HepG2 (cell line): ENCODE results near the gene CROCC. TPM values are rescaled to one million over a fixed set of nuclear protein-coding genes. Genes with fewer than 3 reads are reported as not detected.

Experiments
- JARID2 ChIP-seq: sonication (generic); formaldehyde crosslinking; IDR thresholded peaks from 2 replicates; pipeline ENCODE4 v1.8.1; 2023; ENCODE audit warnings: missing genetic modification reagents, inconsistent platforms; ENCODE audit not compliant: insufficient replicate concordance
- MED13 ChIP-seq: sonication (generic); formaldehyde crosslinking; IDR thresholded peaks from 2 replicates; pipeline ENCODE4 v1.5.0; 2020; ENCODE audit warnings: missing genetic modification reagents
- MEIS2 ChIP-seq: sonication (generic); formaldehyde crosslinking; IDR thresholded peaks from 2 replicates; pipeline ENCODE4 v1.9.0; 2021; ENCODE audit warnings: mild to moderate bottlenecking, missing genetic modification reagents
- PITX1 ChIP-seq: sonication (generic); formaldehyde crosslinking; IDR thresholded peaks from 2 replicates; pipeline ENCODE4 v1.5.1; 2020; ENCODE audit warnings: mild to moderate bottlenecking, missing genetic modification reagents
- POLR2A ChIP-seq, 2 experiments: IDR thresholded peaks; 2 replicates each; pipeline ENCODE4 v1.6.1; 2011; ENCODE audit warnings: low read depth in 2 of 2, low read length in 2 of 2, mild to moderate bottlenecking in 1 of 2, moderate library complexity in 1 of 2; ENCODE audit not compliant: insufficient read depth in 1 of 2
- TARDBP ChIP-seq: sonication (generic); formaldehyde crosslinking; IDR thresholded peaks from 2 replicates; pipeline ENCODE4 v1.8.0; 2022; ENCODE audit warnings: mild to moderate bottlenecking, missing genetic modification reagents
- TEAD3 ChIP-seq: optimal IDR thresholded peaks from 2 replicates; pipeline ENCODE3; 2016; ENCODE audit warnings: borderline replicate concordance
- XRCC5 ChIP-seq: fragments of 200-400 bp; formaldehyde crosslinking; optimal IDR thresholded peaks from 2 replicates; pipeline ENCODE3; 2017; ENCODE audit warnings: mild to moderate bottlenecking, low read length
- ZNF205 ChIP-seq: IDR thresholded peaks from 2 replicates; pipeline ENCODE4 v1.6.1; 2018; ENCODE audit warnings: missing biosample characterization, missing genetic modification reagents
- ZNF282 ChIP-seq: fragments of 450-650 bp; IDR thresholded peaks from 2 replicates; pipeline ENCODE4 v1.6.1; 2018; ENCODE audit not compliant: partially characterized antibody
- ZNF572 ChIP-seq: sonication (generic); formaldehyde crosslinking; IDR thresholded peaks from 2 replicates; pipeline ENCODE4 v1.5.1; 2020; ENCODE audit warnings: mild to moderate bottlenecking, missing genetic modification reagents
- ZNF7 ChIP-seq: IDR thresholded peaks from 2 replicates; pipeline ENCODE4 v1.6.1; 2016; ENCODE audit warnings: missing biosample characterization, missing genetic modification reagents
- ZNF891 ChIP-seq: sonication (generic); formaldehyde crosslinking; IDR thresholded peaks from 2 replicates; pipeline ENCODE4 v1.5.0; 2020; ENCODE audit warnings: mild to moderate bottlenecking, missing genetic modification reagents
- polyA plus RNA-seq, 8 experiments: library from polyadenylated mRNA; depleted of rRNA in 3 of 8; stranded (reverse) in 7 of 8; unstranded in 1 of 8; fragments of >200 nt; fragmentation: Illumina TruSeq in 4 of 8; extraction: Trizol in 4 of 8; gene quantifications; 2 replicates each; pipeline versions ENCODE4 v1.2.1 to v1.2.3, GENCODE V29; 2011 to 2016; ENCODE audit warnings: low read depth in 4 of 8, missing spikeins in 1 of 8, mixed read lengths in 1 of 8; ENCODE audit not compliant: insufficient read depth in 1 of 8
- total RNA-seq, 5 experiments: library from RNA; depleted of rRNA; stranded (reverse); fragments of >200 nt; fragmentation: Illumina TruSeq; extraction: Trizol; gene quantifications; 2 replicates each; pipeline ENCODE4 v1.2.3, GENCODE V29; 2016; ENCODE audit warnings: low read depth in 1 of 5
- TF ChIP-seq, protein P1 (sequence below): sonication (generic); formaldehyde crosslinking; IDR thresholded peaks from 2 replicates; pipeline ENCODE4 v1.4.0; 2020; ENCODE audit warnings: mild to moderate bottlenecking, missing genetic modification reagents
- TF ChIP-seq, protein P2 (sequence below): sonication (generic); formaldehyde crosslinking; IDR thresholded peaks from 2 replicates; pipeline ENCODE4 v1.4.0; 2020; ENCODE audit warnings: missing genetic modification reagents
- TF ChIP-seq, protein P3 (sequence below): sonication (generic); formaldehyde crosslinking; IDR thresholded peaks from 2 replicates; pipeline ENCODE4 v1.4.0; 2020; ENCODE audit warnings: low read depth, mild to moderate bottlenecking, missing genetic modification reagents
- TF ChIP-seq, protein P4 (sequence below): sonication (generic); formaldehyde crosslinking; IDR thresholded peaks from 2 replicates; pipeline ENCODE4 v1.5.0; 2020; ENCODE audit warnings: missing genetic modification reagents, mild to moderate bottlenecking, borderline replicate concordance
- TF ChIP-seq, protein P5 (sequence below): sonication (generic); formaldehyde crosslinking; IDR thresholded peaks from 2 replicates; pipeline ENCODE4 v1.5.1; 2020; ENCODE audit warnings: missing genetic modification reagents, mild to moderate bottlenecking, borderline replicate concordance
- TF ChIP-seq, protein P6 (sequence below): IDR thresholded peaks from 2 replicates; pipeline ENCODE4 v1.6.1; 2012; ENCODE audit warnings: inconsistent platforms
- TF ChIP-seq, protein P7 (sequence below): sonication (generic); formaldehyde crosslinking; IDR thresholded peaks from 2 replicates; pipeline ENCODE4 v1.8.0; 2022; ENCODE audit warnings: missing genetic modification reagents, mild to moderate bottlenecking, borderline replicate concordance

Gene CROCC
- total and polyA plus RNA-seq, 2 of the 13 experiments (the other 11 are each of a cell fraction or from before 2014, with no cell fraction given), result 7.8 to 15.5 TPM

DNA sequence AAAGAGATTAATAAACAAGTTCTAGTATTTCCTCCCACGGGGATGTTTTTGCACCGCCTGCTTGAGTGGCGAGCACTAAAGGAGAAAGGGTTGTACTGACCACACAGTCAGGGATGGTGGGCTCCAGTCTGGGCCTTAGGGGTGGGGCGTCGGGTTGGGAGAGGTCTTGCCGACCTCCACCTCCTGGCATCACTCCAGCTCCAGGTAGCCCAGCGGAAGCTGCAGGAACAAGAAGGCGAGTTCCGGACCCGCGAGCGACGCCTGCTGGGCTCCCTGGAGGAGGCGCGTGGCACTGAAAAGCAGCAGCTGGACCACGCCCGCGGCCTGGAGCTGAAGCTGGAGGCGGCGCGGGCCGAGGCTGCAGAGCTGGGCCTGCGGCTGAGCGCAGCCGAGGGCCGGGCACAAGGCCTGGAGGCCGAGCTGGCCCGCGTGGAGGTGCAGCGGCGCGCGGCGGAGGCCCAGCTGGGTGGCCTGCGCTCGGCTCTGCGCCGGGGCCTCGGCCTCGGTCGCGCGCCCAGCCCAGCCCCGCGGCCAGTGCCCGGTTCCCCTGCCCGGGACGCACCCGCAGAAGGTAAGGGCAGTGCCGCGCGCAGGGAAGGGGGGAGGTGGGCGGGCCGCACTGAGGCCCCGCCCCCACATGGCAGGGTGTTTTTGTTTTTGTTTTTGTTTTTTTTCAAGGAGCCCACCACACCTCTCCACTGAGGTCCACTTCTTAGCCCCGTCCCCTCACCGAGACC, 39.0 kb downstream of the CROCC start (continued):
- TF ChIP-seq ZNF205 (CRISPR knock-in tag) (no peak), TEAD3 (CRISPR knock-in tag) (peak; percentile 35), ZNF891 (CRISPR knock-in tag) (no peak), XRCC5 (peak; percentile 31), ZNF7 (CRISPR knock-in tag) (no peak), MEIS2 (peak; percentile 35; the same call in 1 of the 2 replicates), TARDBP (CRISPR knock-in tag) (no peak), POLR2A (IDR thresholded peaks at IDR 0.05; ENCODE audit: insufficient read depth in 1 of 2, low read depth in 2 of 2, low read length in 2 of 2) (0 out of 4 replicates have a peak, but pooled peaks of 1 of the 2 experiments have one; percentile 28), JARID2 (CRISPR knock-in tag) (no peak), ZNF282 (no peak), MED13 (CRISPR knock-in tag) (no peak), PITX1 (no peak), ZNF572 (CRISPR knock-in tag) (no peak)
- TF ChIP-seq, protein P1, sequence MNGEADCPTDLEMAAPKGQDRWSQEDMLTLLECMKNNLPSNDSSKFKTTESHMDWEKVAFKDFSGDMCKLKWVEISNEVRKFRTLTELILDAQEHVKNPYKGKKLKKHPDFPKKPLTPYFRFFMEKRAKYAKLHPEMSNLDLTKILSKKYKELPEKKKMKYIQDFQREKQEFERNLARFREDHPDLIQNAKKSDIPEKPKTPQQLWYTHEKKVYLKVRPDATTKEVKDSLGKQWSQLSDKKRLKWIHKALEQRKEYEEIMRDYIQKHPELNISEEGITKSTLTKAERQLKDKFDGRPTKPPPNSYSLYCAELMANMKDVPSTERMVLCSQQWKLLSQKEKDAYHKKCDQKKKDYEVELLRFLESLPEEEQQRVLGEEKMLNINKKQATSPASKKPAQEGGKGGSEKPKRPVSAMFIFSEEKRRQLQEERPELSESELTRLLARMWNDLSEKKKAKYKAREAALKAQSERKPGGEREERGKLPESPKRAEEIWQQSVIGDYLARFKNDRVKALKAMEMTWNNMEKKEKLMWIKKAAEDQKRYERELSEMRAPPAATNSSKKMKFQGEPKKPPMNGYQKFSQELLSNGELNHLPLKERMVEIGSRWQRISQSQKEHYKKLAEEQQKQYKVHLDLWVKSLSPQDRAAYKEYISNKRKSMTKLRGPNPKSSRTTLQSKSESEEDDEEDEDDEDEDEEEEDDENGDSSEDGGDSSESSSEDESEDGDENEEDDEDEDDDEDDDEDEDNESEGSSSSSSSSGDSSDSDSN (CRISPR knock-in tag), result peak; percentile 68; the same call in 1 of the 2 replicates
- TF ChIP-seq, protein P2, sequence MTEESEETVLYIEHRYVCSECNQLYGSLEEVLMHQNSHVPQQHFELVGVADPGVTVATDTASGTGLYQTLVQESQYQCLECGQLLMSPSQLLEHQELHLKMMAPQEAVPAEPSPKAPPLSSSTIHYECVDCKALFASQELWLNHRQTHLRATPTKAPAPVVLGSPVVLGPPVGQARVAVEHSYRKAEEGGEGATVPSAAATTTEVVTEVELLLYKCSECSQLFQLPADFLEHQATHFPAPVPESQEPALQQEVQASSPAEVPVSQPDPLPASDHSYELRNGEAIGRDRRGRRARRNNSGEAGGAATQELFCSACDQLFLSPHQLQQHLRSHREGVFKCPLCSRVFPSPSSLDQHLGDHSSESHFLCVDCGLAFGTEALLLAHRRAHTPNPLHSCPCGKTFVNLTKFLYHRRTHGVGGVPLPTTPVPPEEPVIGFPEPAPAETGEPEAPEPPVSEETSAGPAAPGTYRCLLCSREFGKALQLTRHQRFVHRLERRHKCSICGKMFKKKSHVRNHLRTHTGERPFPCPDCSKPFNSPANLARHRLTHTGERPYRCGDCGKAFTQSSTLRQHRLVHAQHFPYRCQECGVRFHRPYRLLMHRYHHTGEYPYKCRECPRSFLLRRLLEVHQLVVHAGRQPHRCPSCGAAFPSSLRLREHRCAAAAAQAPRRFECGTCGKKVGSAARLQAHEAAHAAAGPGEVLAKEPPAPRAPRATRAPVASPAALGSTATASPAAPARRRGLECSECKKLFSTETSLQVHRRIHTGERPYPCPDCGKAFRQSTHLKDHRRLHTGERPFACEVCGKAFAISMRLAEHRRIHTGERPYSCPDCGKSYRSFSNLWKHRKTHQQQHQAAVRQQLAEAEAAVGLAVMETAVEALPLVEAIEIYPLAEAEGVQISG (CRISPR knock-in tag), result peak; percentile 59; the same call in 1 of the 2 replicates
- TF ChIP-seq, protein P3, sequence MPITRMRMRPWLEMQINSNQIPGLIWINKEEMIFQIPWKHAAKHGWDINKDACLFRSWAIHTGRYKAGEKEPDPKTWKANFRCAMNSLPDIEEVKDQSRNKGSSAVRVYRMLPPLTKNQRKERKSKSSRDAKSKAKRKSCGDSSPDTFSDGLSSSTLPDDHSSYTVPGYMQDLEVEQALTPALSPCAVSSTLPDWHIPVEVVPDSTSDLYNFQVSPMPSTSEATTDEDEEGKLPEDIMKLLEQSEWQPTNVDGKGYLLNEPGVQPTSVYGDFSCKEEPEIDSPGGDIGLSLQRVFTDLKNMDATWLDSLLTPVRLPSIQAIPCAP, result no peak
- TF ChIP-seq, protein P4, sequence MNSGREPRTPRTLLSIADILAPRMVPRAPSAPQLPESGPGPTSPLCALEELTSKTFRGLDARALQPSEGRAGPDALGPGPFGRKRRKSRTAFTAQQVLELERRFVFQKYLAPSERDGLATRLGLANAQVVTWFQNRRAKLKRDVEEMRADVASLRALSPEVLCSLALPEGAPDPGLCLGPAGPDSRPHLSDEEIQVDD (CRISPR knock-in tag), result no peak
- TF ChIP-seq, protein P5, sequence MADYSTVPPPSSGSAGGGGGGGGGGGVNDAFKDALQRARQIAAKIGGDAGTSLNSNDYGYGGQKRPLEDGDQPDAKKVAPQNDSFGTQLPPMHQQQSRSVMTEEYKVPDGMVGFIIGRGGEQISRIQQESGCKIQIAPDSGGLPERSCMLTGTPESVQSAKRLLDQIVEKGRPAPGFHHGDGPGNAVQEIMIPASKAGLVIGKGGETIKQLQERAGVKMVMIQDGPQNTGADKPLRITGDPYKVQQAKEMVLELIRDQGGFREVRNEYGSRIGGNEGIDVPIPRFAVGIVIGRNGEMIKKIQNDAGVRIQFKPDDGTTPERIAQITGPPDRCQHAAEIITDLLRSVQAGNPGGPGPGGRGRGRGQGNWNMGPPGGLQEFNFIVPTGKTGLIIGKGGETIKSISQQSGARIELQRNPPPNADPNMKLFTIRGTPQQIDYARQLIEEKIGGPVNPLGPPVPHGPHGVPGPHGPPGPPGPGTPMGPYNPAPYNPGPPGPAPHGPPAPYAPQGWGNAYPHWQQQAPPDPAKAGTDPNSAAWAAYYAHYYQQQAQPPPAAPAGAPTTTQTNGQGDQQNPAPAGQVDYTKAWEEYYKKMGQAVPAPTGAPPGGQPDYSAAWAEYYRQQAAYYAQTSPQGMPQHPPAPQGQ (CRISPR knock-in tag), result no peak
- TF ChIP-seq, protein P6, sequence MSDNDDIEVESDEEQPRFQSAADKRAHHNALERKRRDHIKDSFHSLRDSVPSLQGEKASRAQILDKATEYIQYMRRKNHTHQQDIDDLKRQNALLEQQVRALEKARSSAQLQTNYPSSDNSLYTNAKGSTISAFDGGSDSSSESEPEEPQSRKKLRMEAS, result peak; percentile 72
- TF ChIP-seq, protein P7, sequence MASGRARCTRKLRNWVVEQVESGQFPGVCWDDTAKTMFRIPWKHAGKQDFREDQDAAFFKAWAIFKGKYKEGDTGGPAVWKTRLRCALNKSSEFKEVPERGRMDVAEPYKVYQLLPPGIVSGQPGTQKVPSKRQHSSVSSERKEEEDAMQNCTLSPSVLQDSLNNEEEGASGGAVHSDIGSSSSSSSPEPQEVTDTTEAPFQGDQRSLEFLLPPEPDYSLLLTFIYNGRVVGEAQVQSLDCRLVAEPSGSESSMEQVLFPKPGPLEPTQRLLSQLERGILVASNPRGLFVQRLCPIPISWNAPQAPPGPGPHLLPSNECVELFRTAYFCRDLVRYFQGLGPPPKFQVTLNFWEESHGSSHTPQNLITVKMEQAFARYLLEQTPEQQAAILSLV (CRISPR knock-in tag), result 0 out of 2 replicates have a peak, but pooled peaks have one; percentile 31
